Loucy (cell line): Measurements from ENCODE around the gene NTHL1.

Experiments used
- CTCF ChIP-seq: fragments of 200-600 bp; sonication (generic); conservative IDR thresholded peaks from 2 replicates; pipeline ENCODE4 v1.5.1; 2014; ENCODE audit warnings: mild to moderate bottlenecking, antibody characterized with exemption, low read length
- EZH2phosphoT487 ChIP-seq: fragments of 200-600 bp; IDR thresholded peaks from 2 replicates; pipeline ENCODE4 v1.6.1; 2018; ENCODE audit warnings: antibody characterized with exemption, mild to moderate bottlenecking, moderate library complexity, borderline replicate concordance

- TF ChIP-seq CTCF: no peak
- TF ChIP-seq EZH2phosphoT487: no peak
Observed at GRCh38 chr16:2056077-2056476, 8.4 kb upstream of the NTHL1 start.
